ENCODE measurements around the gene CIBAR2. TPM values are rescaled to one million over a fixed set of nuclear protein-coding genes. Genes with fewer than 3 reads are reported as not detected.

Gene CIBAR2
- not detected in 2 replicates for total RNA-seq
- long read RNA-seq, result 0 reads

GRCh38 chr16:85112364-85112763, at the start of gene CIBAR2:
Gene CIBAR2, minus strand, starts transcription at chr16:85112472. Its CDS starts 120 bp downstream, at chr16:85112352.
- no peaks in the 10 kb centered on the region for H3K36me3 Mint-ChIP-seq (ENCODE audit: low read depth)
- H3K27me3 Mint-ChIP-seq (ENCODE audit: low read depth), result peaks cover 6% of the 10 kb centered on the region
- no peak within 1 kb of the TSS for H3K4me3 Mint-ChIP-seq
- no peaks in the 10 kb centered on the region for H3K9me3 Mint-ChIP-seq
- no peak for TF ChIP-seq CTCF (conservative IDR thresholded peaks at IDR 0.05)
- no peak within 1 kb of the TSS for H3K27ac Mint-ChIP-seq (ENCODE audit: unreplicated experiment)
- peak; percentile 36 for DNase-seq (ENCODE audit: low read depth, low spot score)
- H3K4me1 Mint-ChIP-seq, result peaks cover 34% of the 10 kb centered on the region

- Mint-ChIP-seq H3K4me3 (no peak overlapping the region), H3K4me1 (peaks cover 34% of the 10 kb centered on the region), H3K9me3 (no peaks in the 10 kb centered on the region), H3K27ac (ENCODE audit: unreplicated experiment) (peak overlapping the region; percentile 57), H3K36me3 (ENCODE audit: low read depth) (no peaks in the 10 kb centered on the region), H3K27me3 (ENCODE audit: low read depth) (peaks cover 2% of the 10 kb centered on the region)
- TF ChIP-seq CTCF (conservative IDR thresholded peaks at IDR 0.05), result no peak
- no peak for DNase-seq (ENCODE audit: low read depth, low spot score)
Measured at GRCh38 chr16:85159179-85159980, 47.1 kb upstream of the CIBAR2 start.

GRCh38 chr16:85158743-85159178, 46.5 kb upstream of the CIBAR2 start:
- DNase-seq (ENCODE audit: low read depth, low spot score), result no peak
- TF ChIP-seq CTCF (conservative IDR thresholded peaks at IDR 0.05), result no peak
- Mint-ChIP-seq H3K4me1 (peaks cover 34% of the 10 kb centered on the region), H3K27ac (ENCODE audit: unreplicated experiment) (no peak overlapping the region), H3K9me3 (no peaks in the 10 kb centered on the region), H3K36me3 (ENCODE audit: low read depth) (no peaks in the 10 kb centered on the region), H3K27me3 (ENCODE audit: low read depth) (peaks cover 2% of the 10 kb centered on the region), H3K4me3 (no peak overlapping the region)

GRCh38 chr16:85157813-85158742, 45.8 kb upstream of the CIBAR2 start:
- Mint-ChIP-seq H3K36me3 (ENCODE audit: low read depth) (no peaks in the 10 kb centered on the region), H3K27ac (ENCODE audit: unreplicated experiment) (peak overlapping the region; percentile 89), H3K4me1 (peaks cover 40% of the 10 kb centered on the region), H3K4me3 (peak overlapping the region; percentile 5), H3K9me3 (no peaks in the 10 kb centered on the region), H3K27me3 (ENCODE audit: low read depth) (peaks cover 2% of the 10 kb centered on the region)
- no peak for DNase-seq (ENCODE audit: low read depth, low spot score)
- TF ChIP-seq CTCF (conservative IDR thresholded peaks at IDR 0.05), result no peak

- peaks cover 37% of the 10 kb centered on the region for H3K4me1 Mint-ChIP-seq
- peaks cover 2% of the 10 kb centered on the region for H3K27me3 Mint-ChIP-seq (ENCODE audit: low read depth)
- H3K27ac Mint-ChIP-seq (ENCODE audit: unreplicated experiment), result no peak overlapping the region
- TF ChIP-seq CTCF (conservative IDR thresholded peaks at IDR 0.05), result no peak
- H3K36me3 Mint-ChIP-seq (ENCODE audit: low read depth), result no peaks in the 10 kb centered on the region
- H3K4me3 Mint-ChIP-seq, result no peak overlapping the region
- no peak for DNase-seq (ENCODE audit: low read depth, low spot score)
- H3K9me3 Mint-ChIP-seq, result no peaks in the 10 kb centered on the region
Measured at GRCh38 chr16:85157372-85157771, 45.1 kb upstream of the CIBAR2 start.
